Fibroblast of lung (primary cell): ENCODE results near the gene TMEM59. TPM values are rescaled to one million over a fixed set of nuclear protein-coding genes. Genes with fewer than 3 reads are reported as not detected.
A peak's percentile ranks its signal among the peaks of the same experiment; 100 is the strongest.
"Not testable (repeated sequence)": the region's sequence is repeated elsewhere in the genome, so short reads cannot be mapped to it uniquely, and the experiment has no call there.

Source experiments
- DNase-seq, 2 donors: peaks; one replicate each; pipeline versions ENCODE4 v3.0.0 to v3.0.0-alpha.2; 2010; ENCODE audit warnings: low read depth in 2 of 2
- H2AFZ ChIP-seq: 2 replicates; pipeline ENCODE4 v1.5.1; 2012; ENCODE audit warnings: low read length, control low read depth, inconsistent platforms
- H3K27ac ChIP-seq: 2 replicates; pipeline ENCODE4 v1.5.1; 2011; ENCODE audit warnings: low read length, control low read depth; ENCODE audit not compliant: insufficient read depth
- H3K27me3 ChIP-seq: 2 replicates; pipeline ENCODE4 v1.5.1; 2011; ENCODE audit warnings: mild to moderate bottlenecking, low read length; ENCODE audit not compliant: control insufficient read depth, insufficient read depth
- H3K36me3 ChIP-seq: 2 replicates; pipeline ENCODE4 v1.5.1; 2011; ENCODE audit warnings: low read length; ENCODE audit not compliant: control insufficient read depth, insufficient read depth
- H3K4me1 ChIP-seq: 2 replicates; pipeline ENCODE4 v1.5.1; 2011; ENCODE audit warnings: low read length; ENCODE audit not compliant: control insufficient read depth, insufficient read depth; ENCODE audit errors: extremely low read depth
- H3K4me2 ChIP-seq: 2 replicates; pipeline ENCODE4 v1.5.1; 2011; ENCODE audit warnings: low read length, control low read depth; ENCODE audit not compliant: insufficient read depth; ENCODE audit errors: extremely low read depth
- H3K4me3 ChIP-seq, 4 experiments: fragments of 200-600 bp in 1 of 4; sonication (generic) in 1 of 4; replicated peaks in 1 of 4; 2 replicates each; pipeline ENCODE4 v1.5.1; 2011 to 2016; ENCODE audit warnings: low read length in 4 of 4, low read depth in 3 of 4, mild to moderate bottlenecking in 3 of 4, control low read depth in 2 of 4, inconsistent platforms in 1 of 4, mixed read lengths in 1 of 4; ENCODE audit not compliant: insufficient read depth in 1 of 4; ENCODE audit errors: control extremely low read depth in 1 of 4
- H3K79me2 ChIP-seq: 2 replicates; pipeline ENCODE4 v1.5.1; 2012; ENCODE audit warnings: mild to moderate bottlenecking, low read length, inconsistent platforms; ENCODE audit not compliant: control insufficient read depth, insufficient read depth
- H3K9ac ChIP-seq: 2 replicates; pipeline ENCODE4 v1.5.1; 2011; ENCODE audit warnings: mild to moderate bottlenecking, low read length, control low read depth; ENCODE audit not compliant: insufficient read depth
- H3K9me3 ChIP-seq: 2 replicates; pipeline ENCODE4 v1.5.1; 2012; ENCODE audit warnings: low read depth, low read length; ENCODE audit not compliant: control insufficient read depth, insufficient read depth
- H4K20me1 ChIP-seq: 2 replicates; pipeline ENCODE4 v1.5.1; 2011; ENCODE audit warnings: low read length; ENCODE audit not compliant: control insufficient read depth, insufficient read depth; ENCODE audit errors: extremely low read depth
- CTCF ChIP-seq, 2 donors: IDR thresholded peaks in 1 of 2; conservative IDR thresholded peaks in 1 of 2; 1 replicate in 1 of 2; 2 replicates in 1 of 2; pipeline ENCODE4 v1.5.1; 2011 to 2012; ENCODE audit warnings: low read length in 2 of 2, control low read depth in 1 of 2, inconsistent platforms in 1 of 2, low read depth in 1 of 2, mild to moderate bottlenecking in 1 of 2
- EZH2 ChIP-seq: IDR thresholded peaks from 2 replicates; pipeline ENCODE4 v1.5.1; 2012; ENCODE audit warnings: low read length, control low read depth, mild to moderate bottlenecking; ENCODE audit errors: missing control alignments
- polyA plus RNA-seq, 2 donors: library from polyadenylated mRNA; depleted of rRNA in 1 of 2; stranded (reverse) in 1 of 2; unstranded in 1 of 2; fragments of >200 nt; gene quantifications; 2 replicates each; pipeline ENCODE4 v1.2.1, GENCODE V29; 2011 to 2012; ENCODE audit warnings: missing spikeins in 1 of 2
- total RNA-seq: library from RNA; depleted of rRNA; stranded (reverse); fragments of >200 nt; gene quantifications from 2 replicates; pipeline ENCODE4 v1.2.1, GENCODE V29; 2014

TMEM59 gene
- total and polyA plus RNA-seq, 2 donors (not counting 1 experiment from before 2014, with no cell fraction given) = 431 to 480 TPM

DNA sequence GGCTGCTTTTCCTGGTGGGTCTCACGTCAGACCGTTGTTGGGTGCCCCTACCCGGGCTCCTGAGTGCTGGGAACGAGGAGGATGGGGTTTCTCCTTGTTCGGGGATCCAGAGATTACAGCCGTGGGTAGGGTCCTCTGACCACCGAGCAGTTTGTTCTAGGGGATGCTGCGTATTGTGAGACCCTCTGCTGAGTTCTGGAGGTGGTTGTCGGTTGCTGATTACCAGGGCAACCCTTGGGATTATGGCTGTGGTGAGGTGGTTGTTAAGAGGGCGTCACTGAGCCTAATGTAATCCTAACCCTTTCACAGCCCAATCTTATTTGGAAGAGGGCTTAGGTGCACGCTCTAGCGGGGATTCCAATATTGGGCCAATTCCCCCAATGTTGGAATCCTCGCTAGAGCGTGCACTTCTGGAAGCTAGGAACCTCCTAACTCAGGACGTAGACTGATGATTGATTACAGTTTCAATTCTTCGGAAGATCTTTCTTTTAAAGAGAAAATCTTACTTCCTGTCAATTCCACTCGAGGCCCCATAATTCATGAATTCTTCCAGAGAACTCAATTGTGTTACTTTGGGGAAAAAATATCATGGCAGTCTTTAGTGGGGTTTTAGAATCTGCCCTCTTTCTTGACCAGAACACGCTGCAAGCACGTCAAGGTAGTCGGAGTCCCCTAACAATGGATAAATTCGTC lies 887 bp upstream of the TMEM59 start:
- peaks cover 35% of the 10 kb centered on the region for H3K79me2 ChIP-seq
- peak overlapping the region; percentile 93 for H3K27ac ChIP-seq
- peak overlapping the region; percentile 86 for H2AFZ ChIP-seq
- DNase-seq = peak in 1 of 2 donors; percentile 18
- H3K9ac ChIP-seq = peak overlapping the region; percentile 78
- TF ChIP-seq EZH2 = no peak
- TF ChIP-seq CTCF (conservative IDR thresholded peaks at IDR 0.05 in 1 of 2, IDR thresholded peaks at IDR 0.05 in 1 of 2; ENCODE audit: low read depth in 1 of 2, low read length in 2 of 2) = no peak
- no peaks in the 10 kb centered on the region for H3K9me3 ChIP-seq
- peak overlapping the region; percentile 42 for H3K4me2 ChIP-seq
- no peaks in the 10 kb centered on the region for H3K27me3 ChIP-seq
- H3K36me3 ChIP-seq = peaks cover 1% of the 10 kb centered on the region
- H3K4me1 ChIP-seq = no peaks in the 10 kb centered on the region
- peak overlapping the region; percentile 77 to 88 (median 82) for H3K4me3 ChIP-seq
- H4K20me1 ChIP-seq = no peaks in the 10 kb centered on the region

GRCh38 chr1:54052431-54052933 lies 522 bp downstream of the TMEM59 start:
- Histone ChIP-seq H3K27ac (peak overlapping the region; percentile 93), H3K36me3 (no peaks in the 10 kb centered on the region), H3K27me3 (no peaks in the 10 kb centered on the region), H3K9me3 (no peaks in the 10 kb centered on the region), H3K79me2 (peaks cover 48% of the 10 kb centered on the region), H3K4me3 (peak overlapping the region; percentile 78 to 94 (median 91)), H4K20me1 (no peaks in the 10 kb centered on the region), H2AFZ (peak overlapping the region; percentile 92), H3K4me1 (peaks cover 2% of the 10 kb centered on the region), H3K4me2 (peak overlapping the region; percentile 81), H3K9ac (peak overlapping the region; percentile 85)
- no peak for TF ChIP-seq CTCF (conservative IDR thresholded peaks at IDR 0.05 in 1 of 2, IDR thresholded peaks at IDR 0.05 in 1 of 2; ENCODE audit: low read depth in 1 of 2, low read length in 2 of 2)
- peak; percentile 47 to 84 for DNase-seq

DNA sequence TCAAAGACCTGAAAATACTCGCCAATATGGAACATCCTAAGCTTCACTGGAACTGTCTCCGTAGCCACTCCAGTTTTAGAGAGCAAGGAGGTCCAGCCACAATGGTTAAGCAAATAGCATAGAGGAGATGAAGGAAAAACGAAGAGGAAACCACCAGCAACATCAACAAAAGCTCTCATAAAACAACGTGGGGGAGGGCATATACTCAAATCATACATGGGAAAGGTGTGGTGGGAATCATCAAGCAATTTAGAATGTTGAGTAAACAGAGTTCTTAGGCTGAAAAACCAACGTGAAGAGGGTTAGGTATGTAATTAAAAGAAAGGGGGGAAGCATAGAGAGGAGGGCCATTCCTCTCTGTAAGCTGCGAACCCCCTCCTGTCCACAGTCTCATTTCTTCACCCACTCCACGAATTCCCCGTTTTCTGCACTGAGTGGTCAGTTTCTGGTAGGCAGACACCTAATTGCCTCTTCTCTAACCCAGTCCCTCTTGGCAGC lies 1.0 kb downstream of the TMEM59 start:
- DNase-seq = peak; percentile 3 to 13
- Histone ChIP-seq H3K9ac (peak overlapping the region; percentile 85), H3K4me3 (peak overlapping the region; percentile 78 to 94 (median 91)), H3K9me3 (no peaks in the 10 kb centered on the region), H3K27me3 (no peaks in the 10 kb centered on the region), H3K27ac (peak overlapping the region; percentile 93), H3K4me2 (peak overlapping the region; percentile 81), H3K79me2 (peaks cover 50% of the 10 kb centered on the region), H3K36me3 (no peaks in the 10 kb centered on the region), H3K4me1 (peaks cover 2% of the 10 kb centered on the region), H4K20me1 (no peaks in the 10 kb centered on the region), H2AFZ (peak overlapping the region; percentile 92)
- no peak for TF ChIP-seq EZH2
- TF ChIP-seq CTCF (conservative IDR thresholded peaks at IDR 0.05 in 1 of 2, IDR thresholded peaks at IDR 0.05 in 1 of 2; ENCODE audit: low read depth in 1 of 2, low read length in 2 of 2) = no peak

GRCh38 chr1:54050435-54050834 lies 2.6 kb downstream of the TMEM59 start:
- H3K4me2 ChIP-seq, H4K20me1 ChIP-seq, H3K36me3 ChIP-seq, H3K4me3 ChIP-seq, H3K9ac ChIP-seq, H3K4me1 ChIP-seq, H2AFZ ChIP-seq, H3K9me3 ChIP-seq, H3K27ac ChIP-seq, H3K27me3 ChIP-seq, DNase-seq: not testable (repeated sequence)
- peaks cover 56% of the 10 kb centered on the region for H3K79me2 ChIP-seq
